A172 (cell line): ENCODE data around the gene CXCR2. TPM values are rescaled to one million over a fixed set of nuclear protein-coding genes. Genes with fewer than 3 reads are reported as not detected.
A peak's percentile ranks its signal among the peaks of the same experiment; 100 is the strongest.

Experiments used
- DNase-seq: peaks from one replicate; pipeline ENCODE4 v3.0.0-alpha.2; 2015; ENCODE audit warnings: low spot score
- total RNA-seq: library from RNA; depleted of rRNA; stranded (reverse); fragments of >200 nt; shearing (Covaris generic); gene quantifications from 2 replicates; pipeline ENCODE4 v1.2.3, GENCODE V29; 2014; rRNA removed

CXCR2 gene
- total RNA-seq, 1 experiment from 2014 or later: not detected

GRCh38 chr2:218186355-218186766 lies 60.5 kb downstream of the CXCR2 start:
- DNase-seq: peak; percentile 65

Other genes starting within 250 kb of the CXCR2 start
- gene TNS1, start 123.0 kb upstream of the CXCR2 start, total RNA-seq: 1.6 and 1.7 TPM in 2 replicates
- not detected in 2 replicates for gene RUFY4, start 56.8 kb upstream of the CXCR2 start, total RNA-seq
- not detected in 2 replicates for gene CXCR1, start 40.9 kb downstream of the CXCR2 start, total RNA-seq
- 489 and 514 TPM in 2 replicates for gene ARPC2, start 91.2 kb downstream of the CXCR2 start, total RNA-seq
- not detected in 2 replicates for gene GPBAR1, start 135.0 kb downstream of the CXCR2 start, total RNA-seq
- 217 and 254 TPM in 2 replicates for gene AAMP, start 144.1 kb downstream of the CXCR2 start, total RNA-seq
- gene PNKD, start 144.5 kb downstream of the CXCR2 start, total RNA-seq: 68.9 and 78.6 TPM in 2 replicates
- gene TMBIM1, start 166.5 kb downstream of the CXCR2 start, total RNA-seq: 154 and 170 TPM in 2 replicates
- not detected in 2 replicates for gene CATIP, start 230.8 kb downstream of the CXCR2 start, total RNA-seq